Measurements from ENCODE around the gene TYROBP.
"Not testable (repeated sequence)": the region's sequence is repeated elsewhere in the genome, so short reads cannot be mapped to it uniquely, and the experiment has no call there.

The TYROBP gene

GRCh38 chr19:35898499-35898809 is 9.6 kb downstream of the TYROBP start:
- DNase-seq = no peak

- DNase-seq = no peak
These were observed 10.2 kb downstream of the TYROBP start for GRCh38 chr19:35897706-35898451.

GRCh38 chr19:35896643-35897040 is 11.5 kb downstream of the TYROBP start:
- no peak for DNase-seq

GRCh38 chr19:35895911-35896642 is 12.0 kb downstream of the TYROBP start:
- no peak for DNase-seq

GRCh38 chr19:35894342-35894741 is 13.8 kb downstream of the TYROBP start:
- DNase-seq = no peak

GRCh38 chr19:35891819-35892218 is 16.3 kb downstream of the TYROBP start:
- DNase-seq = not testable (repeated sequence)

- DNase-seq = no peak
These were observed 17.9 kb downstream of the TYROBP start for GRCh38 chr19:35890113-35890650.

DNA sequence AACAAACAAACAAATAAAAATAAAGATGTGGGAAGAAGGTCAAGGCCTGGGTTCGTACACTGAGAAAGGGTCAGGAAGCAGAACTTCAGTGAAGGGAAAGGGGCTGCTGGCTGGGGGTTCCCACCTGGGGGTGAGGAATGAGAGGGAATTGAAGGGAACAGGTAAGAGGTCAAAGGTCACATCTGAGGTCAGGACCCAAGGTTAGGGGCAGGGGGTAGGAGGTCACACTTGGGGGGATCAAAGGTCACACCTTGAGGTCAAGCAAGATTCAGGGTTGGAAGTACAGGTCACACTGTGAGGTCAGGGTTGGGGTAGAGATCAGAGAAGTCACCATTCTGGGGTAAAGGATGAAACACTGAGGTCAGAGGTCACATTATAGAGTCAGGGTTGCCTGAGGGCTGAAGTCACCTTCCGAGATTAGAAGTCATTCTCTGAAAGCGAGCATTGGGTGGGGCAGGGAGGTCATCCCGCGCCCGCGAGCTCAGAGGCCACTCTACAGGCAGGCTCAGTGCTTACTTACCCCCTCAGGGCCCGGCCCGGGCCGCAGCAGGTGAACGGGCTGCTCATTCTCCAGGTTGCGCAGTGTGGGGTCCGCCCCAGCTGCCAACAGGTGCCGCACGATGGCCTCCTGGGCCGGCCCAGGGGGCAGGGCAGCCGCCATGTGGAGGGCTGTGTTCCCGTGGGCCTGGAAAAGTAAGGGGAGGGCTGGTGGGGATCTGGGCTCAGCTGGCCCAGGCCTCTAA is 18.6 kb downstream of the TYROBP start:
- no peak for DNase-seq

DNA sequence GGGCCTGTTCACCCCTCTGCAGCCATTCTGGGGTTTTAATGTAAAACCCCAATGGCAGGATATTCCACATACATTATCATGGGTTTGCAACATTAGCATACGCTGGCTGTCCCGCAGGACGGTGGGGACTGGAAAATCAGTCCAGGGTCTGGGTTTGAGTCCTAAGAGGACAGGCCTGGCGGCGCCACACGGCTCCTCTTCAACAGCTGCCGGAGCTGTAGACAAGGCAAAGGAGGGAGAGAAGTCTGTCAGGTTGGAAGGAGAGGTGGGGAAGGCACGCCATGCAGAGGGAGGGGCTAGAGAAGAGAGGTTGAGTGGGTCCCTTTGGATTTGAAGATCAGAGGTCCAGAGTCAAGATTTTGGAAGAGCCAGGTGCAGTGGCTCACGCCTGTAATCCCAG is 19.7 kb downstream of the TYROBP start:
- DNase-seq = no peak

GRCh38 chr19:35887197-35887596 is 20.9 kb downstream of the TYROBP start:
- DNase-seq = no peak

DNA sequence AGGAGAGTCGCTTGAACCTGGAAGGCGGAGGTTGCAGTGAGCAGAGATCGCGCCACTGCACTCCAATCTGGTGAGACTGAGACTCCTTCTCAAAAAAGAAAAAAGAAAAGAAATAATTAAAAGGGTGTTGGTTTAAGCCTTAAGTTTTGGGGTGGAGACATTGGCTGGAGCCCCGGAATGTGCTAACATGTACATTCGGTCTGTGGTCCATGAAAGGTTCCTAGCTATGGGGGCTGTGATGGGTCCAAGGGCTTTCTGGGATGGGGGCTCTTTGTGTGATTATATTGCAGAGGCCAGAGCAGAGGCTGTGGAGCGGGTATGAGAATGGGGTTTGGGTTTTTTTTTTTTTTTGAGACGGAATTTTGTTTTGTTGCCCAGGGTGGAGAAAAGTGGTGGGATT is 22.2 kb downstream of the TYROBP start:
- DNase-seq = no peak

DNA sequence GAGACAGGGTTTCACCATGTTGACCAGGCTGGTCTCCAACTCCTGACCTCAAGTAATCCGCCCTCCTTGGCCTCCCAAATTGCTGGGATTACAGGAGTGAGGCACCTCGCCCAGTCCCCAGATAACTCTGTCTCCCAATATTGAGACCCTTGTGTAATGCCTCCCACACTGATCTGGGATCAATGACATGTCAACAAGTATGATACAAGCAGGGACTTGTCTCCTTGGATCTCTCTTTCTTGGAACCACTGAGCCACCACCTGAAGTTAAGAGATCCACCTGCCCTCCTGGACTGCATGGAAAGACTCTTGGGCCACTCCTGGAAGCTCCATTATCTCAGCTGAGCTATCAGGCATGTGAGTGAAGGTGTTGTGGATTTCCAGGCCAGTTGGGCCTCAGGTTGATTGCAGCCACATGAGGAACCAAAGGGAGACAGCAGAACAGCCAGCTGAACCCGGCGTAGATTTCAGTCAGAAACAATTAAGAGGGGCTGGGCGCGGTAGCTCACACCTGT is 22.8 kb downstream of the TYROBP start:
- DNase-seq = no peak

- DNase-seq = no peak
These were observed 24.2 kb downstream of the TYROBP start for GRCh38 chr19:35883882-35884281.

DNA sequence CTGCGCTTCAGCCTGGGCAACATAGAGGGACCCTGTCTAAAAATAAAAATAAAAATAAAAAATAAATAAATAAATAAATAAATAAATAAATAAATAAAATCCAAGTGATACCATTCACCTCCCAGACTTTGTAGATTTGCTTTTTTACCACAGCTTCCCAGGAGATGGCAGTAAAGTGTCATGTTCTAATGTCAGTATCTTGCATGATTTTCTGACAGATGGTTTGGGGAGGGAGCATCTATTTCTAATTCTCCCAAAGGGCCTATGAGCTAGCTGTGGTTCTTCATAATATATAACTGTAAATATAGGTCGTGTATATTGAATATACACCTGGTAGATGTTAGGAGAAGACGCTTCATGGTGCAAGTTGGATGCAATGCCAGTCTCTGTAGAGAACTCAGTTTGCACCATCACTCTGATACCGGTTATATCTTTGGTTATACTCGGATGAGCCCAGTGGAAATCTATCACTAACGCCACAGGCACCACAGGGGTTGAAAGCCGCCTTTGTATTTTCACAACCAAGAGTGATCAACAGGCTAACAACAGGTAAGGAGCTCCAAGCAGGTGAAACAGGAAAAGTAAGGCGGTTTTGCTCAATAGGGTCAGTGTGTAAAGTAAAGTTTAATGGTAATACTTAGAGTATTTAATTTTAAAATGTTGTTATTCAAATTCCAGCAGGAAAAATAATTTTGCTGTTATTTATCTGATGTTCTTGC is 25.8 kb downstream of the TYROBP start:
- DNase-seq = peak; percentile 81

DNA sequence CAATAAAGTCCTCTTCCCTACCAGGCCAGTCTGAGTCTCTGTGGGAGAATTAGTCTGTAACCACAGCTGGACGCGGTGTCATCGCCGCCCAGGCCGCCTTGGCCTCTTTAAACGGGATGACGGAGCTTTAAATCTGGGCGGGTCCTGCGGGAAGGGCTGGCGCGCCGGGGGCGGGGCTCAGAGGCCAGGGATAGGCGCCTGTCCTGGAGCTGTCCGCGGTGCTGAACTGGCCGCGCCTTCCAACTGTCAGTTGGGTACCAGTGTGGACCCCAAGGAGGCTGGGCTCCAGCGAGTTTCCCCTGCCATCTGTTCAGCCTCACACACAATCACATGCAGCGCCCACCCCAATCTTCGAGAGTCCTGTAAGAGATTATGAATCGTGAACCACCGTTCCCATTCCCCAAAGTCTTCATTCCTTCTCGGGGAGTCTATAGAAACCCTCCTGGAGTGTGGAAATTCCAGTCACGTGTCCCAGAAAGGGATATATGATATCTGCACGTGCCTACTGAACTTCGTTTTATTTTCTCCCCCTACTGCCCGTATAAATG is 28.3 kb downstream of the TYROBP start:
- DNase-seq = peak; percentile 83

GRCh38 chr19:35879068-35879467 is 29.0 kb downstream of the TYROBP start:
- no peak for DNase-seq

DNA sequence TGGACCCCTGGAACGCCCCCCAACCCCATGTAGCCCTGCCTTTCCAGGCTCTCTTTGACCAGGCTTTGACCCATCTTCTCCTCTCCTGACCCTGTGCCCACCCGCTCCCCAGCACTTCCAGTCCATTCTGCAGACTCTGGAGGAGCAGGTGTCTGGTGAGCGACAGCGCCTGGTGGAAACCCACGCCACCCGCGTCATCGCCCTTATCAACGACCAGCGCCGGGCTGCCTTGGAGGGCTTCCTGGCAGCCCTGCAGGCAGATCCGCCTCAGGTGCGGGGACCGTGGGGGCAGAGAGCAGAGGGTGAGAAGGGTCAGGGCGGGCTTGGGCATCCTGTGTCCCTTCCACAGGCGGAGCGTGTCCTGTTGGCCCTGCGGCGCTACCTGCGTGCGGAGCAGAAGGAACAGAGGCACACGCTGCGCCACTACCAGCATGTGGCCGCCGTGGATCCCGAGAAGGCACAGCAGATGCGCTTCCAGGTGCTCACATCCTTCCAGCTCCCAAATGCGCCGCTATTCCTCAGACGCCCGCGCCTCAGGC is 33.6 kb downstream of the TYROBP start:
- no peak for DNase-seq

- DNase-seq = no peak
These were observed 35.9 kb downstream of the TYROBP start for GRCh38 chr19:35872180-35872579.

DNA sequence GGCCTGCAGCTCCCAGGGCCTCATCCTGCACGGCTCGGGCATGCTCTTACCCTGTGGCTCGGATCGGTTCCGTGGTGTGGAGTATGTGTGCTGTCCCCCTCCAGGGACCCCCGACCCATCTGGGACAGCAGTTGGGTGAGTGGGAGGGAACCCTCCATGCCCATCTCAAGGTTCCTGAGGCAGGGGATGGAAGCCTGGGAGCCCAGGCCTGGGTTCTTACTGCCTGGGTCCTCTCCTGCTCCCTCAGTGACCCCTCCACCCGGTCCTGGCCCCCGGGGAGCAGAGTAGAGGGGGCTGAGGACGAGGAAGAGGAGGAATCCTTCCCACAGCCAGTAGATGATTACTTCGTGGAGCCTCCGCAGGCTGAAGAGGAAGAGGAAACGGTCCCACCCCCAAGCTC is 36.5 kb downstream of the TYROBP start:
- DNase-seq = no peak

GRCh38 chr19:35870798-35871197 is 37.3 kb downstream of the TYROBP start:
- DNase-seq = no peak

- DNase-seq = not testable (repeated sequence)
These were observed 37.9 kb downstream of the TYROBP start for GRCh38 chr19:35870124-35870736.

All from midbrain (tissue), 1 donor.